Inferior parietal cortex (tissue), 1 donor: ENCODE data around the gene GATA5.

Experiments
- DNase-seq: peaks from one replicate; pipeline ENCODE4 v3.0.0-alpha.2; 2016; ENCODE audit errors: extremely low spot score

GATA5 gene

GRCh38 chr20:62416651-62417637 is 58.9 kb downstream of the GATA5 start:
- no peak for DNase-seq

- DNase-seq: no peak
These were observed 60.3 kb downstream of the GATA5 start for GRCh38 chr20:62415354-62416111.

- DNase-seq: no peak
These were observed 61.8 kb downstream of the GATA5 start for GRCh38 chr20:62413896-62414481.
